Thoracic aorta (tissue), 2 donors: Measurements from ENCODE around the gene SERPINH1. TPM values are rescaled to one million over a fixed set of nuclear protein-coding genes. Genes with fewer than 3 reads are reported as not detected.

Source experiments
- ATAC-seq: fragments of 150-250 bp; one replicate; pipeline ENCODE4 v1.8.0; 2017; ENCODE audit warnings: low read depth; ENCODE audit not compliant: insufficient number of reproducible peaks, low FRiP score
- DNase-seq: peaks from one replicate; pipeline ENCODE4 v3.0.0-alpha.2; 2020; ENCODE audit warnings: low spot score
- H3K27ac ChIP-seq, 2 donors: fragments of 200-600 bp; sonication (generic); 1 replicate in 1 of 2; 2 replicates in 1 of 2; pipeline ENCODE4 v1.5.1; 2016; ENCODE audit warnings: mild to moderate bottlenecking in 2 of 2, moderate library complexity in 2 of 2
- H3K27me3 ChIP-seq: fragments of 200-600 bp; sonication (generic); replicated peaks from 2 replicates; pipeline ENCODE4 v1.6.0; 2016; ENCODE audit warnings: mild to moderate bottlenecking; ENCODE audit not compliant: insufficient read depth
- H3K36me3 ChIP-seq: fragments of 200-600 bp; sonication (generic); one replicate; pipeline ENCODE4 v1.5.1; 2016
- H3K4me1 ChIP-seq, 2 donors: fragments of 200-600 bp; sonication (generic); 1 replicate in 1 of 2; 2 replicates in 1 of 2; pipeline versions ENCODE4 v1.5.1 to v1.6.0; 2016; ENCODE audit warnings: low read depth in 2 of 2, mild to moderate bottlenecking in 1 of 2; ENCODE audit not compliant: control insufficient read depth in 1 of 2
- H3K4me3 ChIP-seq: fragments of 200-600 bp; sonication (generic); 2 replicates; pipeline ENCODE4 v1.5.1; 2016; ENCODE audit warnings: mild to moderate bottlenecking
- H3K9me3 ChIP-seq: fragments of 200-600 bp; sonication (generic); 2 replicates; pipeline ENCODE4 v1.5.1; 2016
- total RNA-seq, 2 donors: library from RNA; depleted of rRNA; stranded (reverse); fragments of >200 nt; gene quantifications; one replicate each; pipeline versions ENCODE4 v1.1.0 to v1.2.3, GENCODE V29; 2016
- TF ChIP-seq, protein P1 (sequence below): fragments of 200-600 bp; sonication (generic); IDR thresholded peaks from one replicate; pipeline ENCODE4 v1.5.1; 2019; ENCODE audit warnings: antibody characterized with exemption

Gene SERPINH1
- total RNA-seq, 2 donors from 2014 or later, result 367 to 480 TPM

DNA sequence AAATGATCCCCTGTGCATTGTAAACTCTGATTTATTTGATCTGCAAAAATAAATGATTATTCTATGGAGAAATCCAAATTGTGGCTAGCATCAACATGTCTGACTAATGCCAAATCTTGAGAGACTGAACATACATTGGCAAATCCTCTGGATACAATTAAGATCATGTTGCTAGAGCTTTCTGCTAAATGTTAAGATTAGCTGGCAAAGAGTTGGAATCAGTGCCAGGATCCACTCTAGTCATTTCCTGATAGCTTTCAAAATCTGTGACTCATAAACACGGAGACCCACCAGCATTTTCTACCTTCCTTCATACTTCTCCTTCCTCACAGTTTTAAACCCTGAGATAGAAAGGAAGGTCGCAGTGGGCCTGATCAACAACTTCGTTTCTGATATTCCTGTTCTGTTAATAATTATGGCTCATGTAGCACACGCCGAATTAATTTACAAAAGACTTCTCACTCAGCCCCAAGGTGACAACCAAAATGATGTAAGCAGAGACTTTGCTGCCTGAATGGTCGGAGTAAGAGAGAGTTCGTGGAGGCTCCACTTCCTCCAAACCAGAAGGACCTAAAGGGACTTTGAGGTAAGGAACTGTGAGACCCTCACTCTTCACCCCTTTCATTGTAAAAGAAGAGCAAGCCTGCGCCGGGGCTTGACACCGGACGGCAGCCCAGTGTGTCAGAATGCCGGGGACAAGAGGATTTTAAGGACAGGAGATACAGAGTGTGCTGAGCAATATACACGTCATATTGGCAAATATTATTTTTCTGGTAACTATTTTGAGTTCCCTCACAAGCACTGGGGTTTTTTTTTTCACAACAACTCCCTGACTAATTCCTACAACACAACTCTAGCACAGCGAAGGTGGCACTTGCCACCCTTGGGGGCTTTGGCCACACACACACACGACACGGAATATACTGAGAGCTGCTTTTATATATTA is 42.0 kb downstream of the SERPINH1 start:
- Histone ChIP-seq H3K36me3 (no peaks in the 10 kb centered on the region), H3K4me3 (peak overlapping the region; percentile 37), H3K27me3 (no peaks in the 10 kb centered on the region), H3K9me3 (no peaks in the 10 kb centered on the region), H3K27ac (peak overlapping the region; percentile 75 to 86), H3K4me1 (peaks cover 4 to 20% of the 10 kb centered on the region in 2 donors)
- DNase-seq (no peak), ATAC-seq (peak; percentile 84)
- TF ChIP-seq, protein P1, sequence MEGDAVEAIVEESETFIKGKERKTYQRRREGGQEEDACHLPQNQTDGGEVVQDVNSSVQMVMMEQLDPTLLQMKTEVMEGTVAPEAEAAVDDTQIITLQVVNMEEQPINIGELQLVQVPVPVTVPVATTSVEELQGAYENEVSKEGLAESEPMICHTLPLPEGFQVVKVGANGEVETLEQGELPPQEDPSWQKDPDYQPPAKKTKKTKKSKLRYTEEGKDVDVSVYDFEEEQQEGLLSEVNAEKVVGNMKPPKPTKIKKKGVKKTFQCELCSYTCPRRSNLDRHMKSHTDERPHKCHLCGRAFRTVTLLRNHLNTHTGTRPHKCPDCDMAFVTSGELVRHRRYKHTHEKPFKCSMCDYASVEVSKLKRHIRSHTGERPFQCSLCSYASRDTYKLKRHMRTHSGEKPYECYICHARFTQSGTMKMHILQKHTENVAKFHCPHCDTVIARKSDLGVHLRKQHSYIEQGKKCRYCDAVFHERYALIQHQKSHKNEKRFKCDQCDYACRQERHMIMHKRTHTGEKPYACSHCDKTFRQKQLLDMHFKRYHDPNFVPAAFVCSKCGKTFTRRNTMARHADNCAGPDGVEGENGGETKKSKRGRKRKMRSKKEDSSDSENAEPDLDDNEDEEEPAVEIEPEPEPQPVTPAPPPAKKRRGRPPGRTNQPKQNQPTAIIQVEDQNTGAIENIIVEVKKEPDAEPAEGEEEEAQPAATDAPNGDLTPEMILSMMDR, result no peak

DNA sequence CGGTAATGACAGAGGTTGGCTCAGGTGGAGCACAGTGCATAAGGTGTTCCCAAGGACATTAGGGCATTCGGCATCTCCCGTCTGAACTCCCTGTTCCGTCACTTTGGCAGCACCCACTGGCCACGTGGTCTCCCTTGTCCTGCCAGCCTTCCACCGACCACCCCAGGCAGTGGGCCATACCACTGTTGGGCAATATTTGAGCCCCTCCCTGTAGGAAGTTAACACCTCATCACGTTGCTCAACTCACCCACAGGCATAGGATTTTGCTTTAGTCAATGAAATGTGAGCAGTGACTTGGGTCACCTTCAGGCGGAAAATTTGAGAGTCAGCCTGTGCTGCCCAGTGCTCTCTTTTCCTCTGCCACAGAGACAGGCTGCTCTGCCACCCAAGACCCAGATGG is 44.0 kb downstream of the SERPINH1 start:
- H3K27ac ChIP-seq, result no peak overlapping the region
- TF ChIP-seq, protein P1, result no peak
- ATAC-seq (no peak), DNase-seq (no peak)
- no peaks in the 10 kb centered on the region for H3K27me3 ChIP-seq
- no peak overlapping the region for H3K4me3 ChIP-seq
- no peaks in the 10 kb centered on the region for H3K36me3 ChIP-seq
- no peaks in the 10 kb centered on the region for H3K9me3 ChIP-seq
- H3K4me1 ChIP-seq, result peaks cover 4 to 20% of the 10 kb centered on the region in 2 donors

DNA sequence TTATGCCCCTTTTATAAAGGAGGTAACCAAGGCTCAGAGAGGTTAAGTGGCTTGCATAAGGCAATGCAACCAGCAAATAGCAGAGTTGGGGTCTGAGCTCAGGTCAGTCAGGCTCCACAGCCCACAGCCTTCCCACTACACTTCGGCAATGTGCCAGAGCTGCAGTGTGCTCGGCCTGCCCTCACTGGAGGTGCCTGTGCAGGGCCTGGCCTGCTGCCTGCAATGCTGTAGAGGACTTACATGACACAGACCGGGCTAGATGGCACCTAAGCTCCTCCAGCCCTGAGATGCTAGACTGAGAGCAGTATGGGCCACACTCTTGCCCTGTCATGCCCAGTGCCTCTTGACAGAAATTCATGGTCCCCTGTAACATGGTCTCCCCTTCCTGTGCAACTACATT is 49.8 kb downstream of the SERPINH1 start:
- H3K27me3 ChIP-seq, result no peaks in the 10 kb centered on the region
- H3K4me1 ChIP-seq, result no peaks in the 10 kb centered on the region
- no peak for ATAC-seq
- no peaks in the 10 kb centered on the region for H3K36me3 ChIP-seq
- no peaks in the 10 kb centered on the region for H3K9me3 ChIP-seq
- H3K4me3 ChIP-seq, result no peak overlapping the region
- no peak overlapping the region for H3K27ac ChIP-seq
- no peak for DNase-seq
- TF ChIP-seq, protein P1, result no peak

DNA sequence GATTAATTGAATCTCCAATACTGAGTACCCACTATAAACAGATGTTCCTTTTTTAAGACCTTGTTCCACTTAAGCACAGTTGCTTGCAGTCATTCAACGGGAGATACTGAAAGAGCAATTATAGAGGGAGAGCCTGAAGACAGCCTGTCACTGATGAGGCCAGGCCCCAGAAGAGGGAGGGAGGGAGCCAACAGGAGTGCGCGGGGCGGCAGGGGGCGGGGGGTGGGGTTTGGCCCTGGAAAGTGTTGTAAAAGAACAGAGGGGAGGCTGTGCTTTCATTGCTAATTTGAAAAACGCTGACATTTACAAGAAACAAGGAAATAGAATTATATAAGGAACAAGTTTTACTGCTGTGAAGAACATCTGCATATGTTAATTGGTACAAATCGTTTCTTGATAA is 53.7 kb downstream of the SERPINH1 start:
- TF ChIP-seq, protein P1, result no peak
- no peak for DNase-seq
- Histone ChIP-seq H3K9me3 (no peaks in the 10 kb centered on the region), H3K27ac (no peak overlapping the region), H3K4me3 (no peak overlapping the region), H3K4me1 (no peaks in the 10 kb centered on the region), H3K27me3 (no peaks in the 10 kb centered on the region), H3K36me3 (no peaks in the 10 kb centered on the region)
- ATAC-seq, result no peak

DNA sequence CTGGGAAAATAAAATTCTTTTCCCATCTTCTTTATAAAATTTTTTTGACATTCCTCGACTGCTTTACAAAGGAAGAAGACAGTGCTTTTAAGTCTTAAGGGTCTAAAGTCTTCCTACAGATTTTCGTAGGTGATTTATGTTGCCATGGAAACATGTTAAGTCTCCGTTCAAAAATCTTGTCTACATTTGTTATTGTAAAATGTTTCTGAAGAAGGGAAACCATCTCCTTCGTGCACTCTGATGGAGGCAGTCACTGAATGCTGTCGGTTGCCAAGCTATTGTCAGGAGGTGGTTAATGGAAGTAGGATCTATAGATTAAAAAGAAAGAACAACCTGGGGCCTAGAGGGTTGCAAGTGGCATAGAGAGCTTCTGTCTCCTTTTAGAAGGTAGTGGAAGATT is 54.2 kb downstream of the SERPINH1 start:
- ATAC-seq (no peak), DNase-seq (no peak)
- H3K36me3 ChIP-seq, result no peaks in the 10 kb centered on the region
- H3K4me3 ChIP-seq, result no peak overlapping the region
- H3K27ac ChIP-seq, result no peak overlapping the region
- H3K27me3 ChIP-seq, result no peaks in the 10 kb centered on the region
- no peaks in the 10 kb centered on the region for H3K4me1 ChIP-seq
- TF ChIP-seq, protein P1, result no peak
- no peaks in the 10 kb centered on the region for H3K9me3 ChIP-seq

Other genes starting within 250 kb of the SERPINH1 start
- 10 to 100 TPM; 27.1 to 30.6 TPM for gene ARRB1, start 210.6 kb upstream of the SERPINH1 start, total RNA-seq
- 100 to 1,000 TPM; 560 to 708 TPM for gene RPS3, start 162.7 kb upstream of the SERPINH1 start, total RNA-seq
- 1 to 10 TPM; 6.8 to 7.9 TPM for gene KLHL35, start 129.1 kb upstream of the SERPINH1 start, total RNA-seq
- gene GDPD5, start 36.3 kb upstream of the SERPINH1 start, total RNA-seq, result 10 to 100 TPM; 30.8 to 34.9 TPM
- 10 to 100 TPM; 15.6 to 16.4 TPM for gene MAP6, start 106.8 kb downstream of the SERPINH1 start, total RNA-seq
- gene MOGAT2, start 155.6 kb downstream of the SERPINH1 start, total RNA-seq, result not detected
- gene DGAT2, start 206.5 kb downstream of the SERPINH1 start, total RNA-seq, result 1 to 10 TPM; 2.3 to 3.4 TPM